Endothelial cell (in vitro differentiated cells): ENCODE data around the gene TLR7. TPM values are rescaled to one million over a fixed set of nuclear protein-coding genes. Genes with fewer than 3 reads are reported as not detected.

Experiments
- DNase-seq: peaks from one replicate; pipeline ENCODE4 v3.0.0; 2021; ENCODE audit warnings: low spot score
- H3K27ac Mint-ChIP-seq: one replicate; pipeline ENCODE4 v1.8.0; 2021; ENCODE audit warnings: mixed read lengths, inconsistent platforms; ENCODE audit not compliant: unreplicated experiment
- H3K27me3 Mint-ChIP-seq: one replicate; pipeline ENCODE4 v1.8.0; 2021; ENCODE audit warnings: mild to moderate bottlenecking, moderate library complexity, mixed read lengths, inconsistent platforms; ENCODE audit not compliant: unreplicated experiment
- H3K36me3 Mint-ChIP-seq: one replicate; pipeline ENCODE4 v1.8.0; 2021; ENCODE audit warnings: mild to moderate bottlenecking, low read depth, mixed read lengths, inconsistent platforms; ENCODE audit not compliant: unreplicated experiment
- H3K4me1 Mint-ChIP-seq: one replicate; pipeline ENCODE4 v1.8.0; 2021; ENCODE audit warnings: mild to moderate bottlenecking, mixed read lengths, inconsistent platforms; ENCODE audit not compliant: unreplicated experiment
- H3K4me3 Mint-ChIP-seq: one replicate; pipeline ENCODE4 v1.8.0; 2021; ENCODE audit warnings: mild to moderate bottlenecking, mixed read lengths, inconsistent platforms; ENCODE audit not compliant: unreplicated experiment
- H3K9me3 Mint-ChIP-seq: one replicate; pipeline ENCODE4 v1.8.0; 2021; ENCODE audit warnings: mixed read lengths, inconsistent platforms; ENCODE audit not compliant: unreplicated experiment
- CTCF ChIP-seq: fragments of 200-600 bp; sonication (generic); IDR thresholded peaks from one replicate; pipeline ENCODE4 v1.5.0; 2021; ENCODE audit warnings: antibody characterized with exemption; ENCODE audit not compliant: unreplicated experiment
- total RNA-seq: library from RNA; stranded (reverse); fragmentation: NEBNext Ultra II Directional; extraction: Animal tissue kit (Norgen Biotek cat#: 25700); gene quantifications from one replicate; pipeline ENCODE4 v1.2.1, GENCODE V29; 2021; ENCODE audit not compliant: unreplicated experiment

Gene TLR7
- total RNA-seq, 1 donor from 2014 or later = not detected

DNA sequence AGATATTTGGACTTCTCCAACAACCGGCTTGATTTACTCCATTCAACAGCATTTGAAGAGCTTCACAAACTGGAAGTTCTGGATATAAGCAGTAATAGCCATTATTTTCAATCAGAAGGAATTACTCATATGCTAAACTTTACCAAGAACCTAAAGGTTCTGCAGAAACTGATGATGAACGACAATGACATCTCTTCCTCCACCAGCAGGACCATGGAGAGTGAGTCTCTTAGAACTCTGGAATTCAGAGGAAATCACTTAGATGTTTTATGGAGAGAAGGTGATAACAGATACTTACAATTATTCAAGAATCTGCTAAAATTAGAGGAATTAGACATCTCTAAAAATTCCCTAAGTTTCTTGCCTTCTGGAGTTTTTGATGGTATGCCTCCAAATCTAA is 20.3 kb downstream of the TLR7 start:
- H3K9me3 Mint-ChIP-seq = no peaks in the 10 kb centered on the region
- no peak for DNase-seq
- TF ChIP-seq CTCF = no peak
- peaks cover 1% of the 10 kb centered on the region for H3K27me3 Mint-ChIP-seq
- H3K4me1 Mint-ChIP-seq = no peaks in the 10 kb centered on the region
- no peaks in the 10 kb centered on the region for H3K36me3 Mint-ChIP-seq
- no peak overlapping the region for H3K27ac Mint-ChIP-seq
- no peak overlapping the region for H3K4me3 Mint-ChIP-seq

GRCh38 chrX:12887767-12888166 is 20.9 kb downstream of the TLR7 start:
- DNase-seq = no peak
- no peak overlapping the region for H3K27ac Mint-ChIP-seq
- no peak overlapping the region for H3K4me3 Mint-ChIP-seq
- peaks cover 1% of the 10 kb centered on the region for H3K27me3 Mint-ChIP-seq
- no peaks in the 10 kb centered on the region for H3K9me3 Mint-ChIP-seq
- H3K4me1 Mint-ChIP-seq = no peaks in the 10 kb centered on the region
- no peaks in the 10 kb centered on the region for H3K36me3 Mint-ChIP-seq
- no peak for TF ChIP-seq CTCF

DNA sequence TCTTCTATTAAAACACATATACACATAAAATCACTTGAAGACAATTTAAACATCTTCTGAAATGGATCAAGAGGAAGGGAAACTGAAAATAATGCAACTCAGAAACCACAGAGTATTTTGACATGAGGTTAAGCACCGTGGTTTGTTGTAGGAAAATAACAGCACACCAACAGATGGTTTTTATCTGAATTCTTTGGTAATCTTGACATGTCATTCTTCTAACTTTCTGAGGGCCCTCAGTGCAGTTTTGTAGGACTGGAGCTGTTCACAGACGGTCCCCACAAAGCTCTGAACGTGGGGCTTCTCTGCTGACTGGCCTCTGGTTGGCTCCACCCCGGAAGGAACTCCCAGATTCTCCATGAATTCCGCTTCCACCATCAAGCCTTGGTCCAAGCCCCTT is 23.6 kb downstream of the TLR7 start:
- DNase-seq = no peak
- no peaks in the 10 kb centered on the region for H3K9me3 Mint-ChIP-seq
- no peak overlapping the region for H3K4me3 Mint-ChIP-seq
- no peak for TF ChIP-seq CTCF
- no peaks in the 10 kb centered on the region for H3K27me3 Mint-ChIP-seq
- H3K36me3 Mint-ChIP-seq = no peaks in the 10 kb centered on the region
- peaks cover 2% of the 10 kb centered on the region for H3K4me1 Mint-ChIP-seq
- H3K27ac Mint-ChIP-seq = no peak overlapping the region

- DNase-seq = no peak
- no peak overlapping the region for H3K4me3 Mint-ChIP-seq
- no peaks in the 10 kb centered on the region for H3K9me3 Mint-ChIP-seq
- no peaks in the 10 kb centered on the region for H3K36me3 Mint-ChIP-seq
- TF ChIP-seq CTCF = no peak
- H3K27ac Mint-ChIP-seq = no peak overlapping the region
- H3K4me1 Mint-ChIP-seq = peaks cover 2% of the 10 kb centered on the region
- no peaks in the 10 kb centered on the region for H3K27me3 Mint-ChIP-seq
Observed at GRCh38 chrX:12891171-12891570, 24.3 kb downstream of the TLR7 start.

DNA sequence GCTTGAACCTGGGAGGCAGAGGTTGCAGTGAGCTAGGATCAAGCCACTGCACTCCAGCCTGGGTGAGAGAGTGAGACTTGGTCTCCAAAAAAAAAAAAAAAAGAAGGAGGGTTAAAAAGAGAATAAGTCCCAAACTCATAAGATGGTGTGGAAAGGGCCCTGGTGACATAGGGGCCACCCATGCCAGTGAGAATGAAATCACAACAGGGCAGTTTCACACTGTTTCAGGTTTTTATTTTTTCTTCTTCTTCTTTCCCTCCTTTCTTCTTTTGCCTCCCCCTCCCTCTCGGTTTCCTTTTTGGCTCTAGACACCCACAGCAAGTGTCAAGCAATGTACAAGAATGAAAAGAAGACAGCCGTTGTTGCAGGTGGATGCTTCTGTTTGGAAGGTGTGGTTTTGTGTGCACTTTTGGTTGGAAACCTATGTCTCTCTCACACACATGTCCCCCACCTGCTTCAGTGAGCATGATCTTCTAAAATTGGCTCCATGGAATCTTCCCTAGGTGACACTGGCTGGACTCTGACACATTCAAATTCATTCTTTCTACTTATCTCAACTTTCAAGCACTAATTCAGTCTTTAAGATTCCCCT is 25.1 kb downstream of the TLR7 start:
- Mint-ChIP-seq H3K4me3 (no peak overlapping the region), H3K27me3 (no peaks in the 10 kb centered on the region), H3K27ac (no peak overlapping the region), H3K36me3 (no peaks in the 10 kb centered on the region), H3K9me3 (no peaks in the 10 kb centered on the region), H3K4me1 (peaks cover 2% of the 10 kb centered on the region)
- DNase-seq = no peak
- no peak for TF ChIP-seq CTCF
